Dendritic cell treated with granulocyte-macrophage colony-stimulating factor and Interleukin-4, amounts not matched to agents 40 ng/mL and 50 ng/mL, for 4 days (primary cell): Measurements from ENCODE around the gene BPIFB1.

Experiments
- H3K27ac Mint-ChIP-seq: one replicate; pipeline ENCODE4 v1.8.0; 2022; ENCODE audit warnings: mild to moderate bottlenecking, mixed read lengths
- H3K27me3 Mint-ChIP-seq: one replicate; pipeline ENCODE4 v1.8.0; 2022; ENCODE audit warnings: mild to moderate bottlenecking, mixed read lengths
- H3K36me3 Mint-ChIP-seq: one replicate; pipeline ENCODE4 v1.8.0; 2022; ENCODE audit warnings: low read depth, mixed read lengths
- H3K4me1 Mint-ChIP-seq: one replicate; pipeline ENCODE4 v1.8.0; 2022; ENCODE audit warnings: low read depth, mixed read lengths
- H3K4me3 Mint-ChIP-seq: one replicate; pipeline ENCODE4 v1.8.0; 2022; ENCODE audit warnings: mild to moderate bottlenecking, moderate library complexity, mixed read lengths
- H3K9me3 Mint-ChIP-seq: one replicate; pipeline ENCODE4 v1.8.0; 2022; ENCODE audit warnings: mixed read lengths
- intact Hi-C: fragments of 100-400 bp; cut with micrococcal nuclease; formaldehyde crosslinking; loops from one replicate; pipeline ENCODE4 v1.15.0; 2022

BPIFB1 gene

DNA sequence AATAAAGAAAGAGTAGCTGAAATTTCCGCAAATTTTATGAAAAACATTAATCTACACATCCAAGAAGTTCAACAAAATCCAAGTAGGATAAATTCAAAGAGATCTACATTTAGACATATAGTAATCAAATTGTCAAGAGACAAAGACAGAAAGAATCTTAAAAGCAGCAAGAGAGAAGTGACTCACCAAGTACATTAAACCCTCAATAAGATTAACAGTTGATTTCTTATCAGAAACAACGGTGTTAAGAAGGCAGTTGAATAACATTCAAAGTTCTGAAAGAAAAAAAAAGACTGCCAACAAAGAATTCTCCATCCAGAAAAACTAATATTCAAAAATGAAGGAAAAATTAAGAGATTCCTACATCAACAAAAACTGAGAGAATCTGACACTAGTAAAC, 28.0 kb upstream of the BPIFB1 start:
- Mint-ChIP-seq H3K27ac (peak overlapping the region; percentile 70), H3K36me3 (no peaks in the 10 kb centered on the region), H3K27me3 (no peaks in the 10 kb centered on the region), H3K9me3 (no peaks in the 10 kb centered on the region), H3K4me3 (peak overlapping the region; percentile 13), H3K4me1 (peaks cover 10% of the 10 kb centered on the region)
- intact Hi-C loops = no loop called here

DNA sequence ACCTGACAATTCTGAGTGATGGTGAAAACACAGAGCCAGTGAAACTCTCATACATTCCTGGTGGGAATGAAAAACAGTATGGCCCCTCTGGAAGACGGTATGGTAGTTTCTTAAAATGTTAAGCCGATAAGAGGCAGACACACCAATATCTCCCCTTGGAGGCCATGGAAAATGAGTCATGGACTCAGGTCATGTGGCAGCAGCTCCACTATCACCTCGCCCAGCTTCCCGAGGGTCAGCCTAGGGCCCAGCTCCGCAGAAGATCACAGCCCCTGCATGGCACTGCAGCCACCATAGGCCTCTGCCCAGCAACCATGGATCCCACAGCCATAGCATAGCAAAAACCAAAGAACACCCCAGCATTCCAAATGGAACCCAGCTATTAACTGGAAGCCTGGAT, 25.8 kb upstream of the BPIFB1 start:
- Mint-ChIP-seq H3K27me3 (no peaks in the 10 kb centered on the region), H3K36me3 (no peaks in the 10 kb centered on the region), H3K27ac (no peak overlapping the region), H3K4me1 (peaks cover 27% of the 10 kb centered on the region), H3K9me3 (no peaks in the 10 kb centered on the region), H3K4me3 (no peak overlapping the region)
- intact Hi-C loops = no loop called here

DNA sequence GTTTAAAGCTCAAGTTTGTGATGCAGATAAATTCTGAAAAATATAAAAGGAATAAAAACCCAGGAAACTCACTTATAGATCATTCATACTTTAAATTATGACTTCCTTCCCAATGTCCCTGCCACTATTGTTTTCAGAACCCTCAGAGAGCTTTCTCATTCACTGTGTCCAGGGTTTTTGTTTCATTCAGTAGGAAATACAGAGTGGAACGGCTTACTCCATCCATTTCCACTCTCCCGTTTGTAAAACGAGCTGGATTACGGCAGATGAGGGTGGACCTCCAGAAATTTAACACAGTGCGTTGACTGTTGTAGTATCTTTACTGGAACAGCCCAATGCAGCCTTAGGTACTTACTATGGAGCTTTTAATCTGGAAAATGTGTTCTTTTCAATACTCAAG, 23.6 kb upstream of the BPIFB1 start:
- H3K27ac Mint-ChIP-seq = no peak overlapping the region
- no peaks in the 10 kb centered on the region for H3K36me3 Mint-ChIP-seq
- H3K27me3 Mint-ChIP-seq = no peaks in the 10 kb centered on the region
- intact Hi-C loops = no loop called here
- peaks cover 37% of the 10 kb centered on the region for H3K4me1 Mint-ChIP-seq
- no peaks in the 10 kb centered on the region for H3K9me3 Mint-ChIP-seq
- H3K4me3 Mint-ChIP-seq = no peak overlapping the region

DNA sequence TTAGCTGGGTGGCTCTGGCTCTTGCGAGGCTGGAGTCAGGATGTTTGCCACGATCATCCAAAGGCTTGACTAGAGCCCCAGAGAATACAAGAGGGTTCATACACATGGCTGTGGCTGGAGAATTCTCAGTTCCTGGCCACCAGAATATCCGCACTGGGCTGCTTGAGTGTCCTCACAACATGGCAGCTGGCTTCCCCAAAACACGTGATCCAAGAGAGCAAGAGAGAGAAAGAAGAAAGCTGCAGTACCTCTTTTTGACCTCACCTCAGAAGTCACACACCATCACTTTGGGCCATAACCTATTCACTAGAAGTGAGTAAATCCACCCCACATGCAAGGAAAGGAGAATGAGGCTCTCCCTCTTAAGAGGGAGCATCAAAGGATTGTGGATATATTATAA, 21.5 kb upstream of the BPIFB1 start:
- Mint-ChIP-seq H3K27me3 (no peaks in the 10 kb centered on the region), H3K27ac (peak overlapping the region; percentile 54), H3K4me3 (no peak overlapping the region), H3K9me3 (no peaks in the 10 kb centered on the region), H3K36me3 (no peaks in the 10 kb centered on the region), H3K4me1 (peaks cover 29% of the 10 kb centered on the region)
- intact Hi-C loops = no loop called here

DNA sequence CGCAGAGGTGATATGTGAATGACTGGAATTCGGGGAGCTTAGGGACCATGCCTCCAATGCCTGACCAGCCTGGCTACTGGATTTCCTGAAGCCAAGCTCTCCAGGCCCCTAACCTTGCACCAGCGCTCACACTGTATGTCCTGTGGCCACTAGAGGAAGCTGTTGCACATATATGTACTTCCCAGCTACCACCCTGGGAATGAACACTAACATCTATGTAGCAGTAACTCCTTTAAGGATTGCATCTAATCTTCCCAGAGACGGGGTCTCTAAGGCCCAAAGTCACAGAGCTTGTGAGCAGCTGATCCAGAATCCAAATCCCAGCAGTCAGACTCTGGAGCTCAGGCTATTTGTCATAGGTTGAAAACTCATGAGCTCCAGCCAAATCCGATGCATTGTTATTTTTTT, 20.4 kb upstream of the BPIFB1 start:
- no peaks in the 10 kb centered on the region for H3K36me3 Mint-ChIP-seq
- intact Hi-C loops = no loop called here
- H3K4me1 Mint-ChIP-seq = peaks cover 34% of the 10 kb centered on the region
- peak overlapping the region; percentile 54 for H3K27ac Mint-ChIP-seq
- H3K27me3 Mint-ChIP-seq = no peaks in the 10 kb centered on the region
- H3K4me3 Mint-ChIP-seq = no peak overlapping the region
- H3K9me3 Mint-ChIP-seq = no peaks in the 10 kb centered on the region

DNA sequence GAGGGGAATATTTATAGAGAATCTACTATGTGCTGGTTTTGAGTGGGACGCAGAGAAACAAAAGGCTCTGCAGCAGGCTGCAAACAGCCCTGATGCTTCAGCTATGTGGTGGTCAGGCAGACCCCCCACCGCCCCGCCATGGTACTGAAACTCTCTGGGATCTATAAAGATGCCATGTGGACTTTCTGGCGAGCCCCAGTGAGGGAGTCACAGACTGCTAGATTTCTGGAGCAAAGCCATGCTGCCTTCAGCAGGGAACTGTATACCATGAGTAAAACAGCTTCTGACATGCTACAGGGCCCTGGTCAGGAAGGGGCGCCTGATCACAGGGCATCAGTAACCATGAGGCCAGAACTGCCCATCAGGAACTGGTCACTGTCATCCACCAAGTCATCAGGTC, 19.2 kb upstream of the BPIFB1 start:
- H3K27me3 Mint-ChIP-seq = no peaks in the 10 kb centered on the region
- intact Hi-C loops = no loop called here
- no peaks in the 10 kb centered on the region for H3K9me3 Mint-ChIP-seq
- no peaks in the 10 kb centered on the region for H3K36me3 Mint-ChIP-seq
- peaks cover 44% of the 10 kb centered on the region for H3K4me1 Mint-ChIP-seq
- H3K4me3 Mint-ChIP-seq = no peak overlapping the region
- no peak overlapping the region for H3K27ac Mint-ChIP-seq

DNA sequence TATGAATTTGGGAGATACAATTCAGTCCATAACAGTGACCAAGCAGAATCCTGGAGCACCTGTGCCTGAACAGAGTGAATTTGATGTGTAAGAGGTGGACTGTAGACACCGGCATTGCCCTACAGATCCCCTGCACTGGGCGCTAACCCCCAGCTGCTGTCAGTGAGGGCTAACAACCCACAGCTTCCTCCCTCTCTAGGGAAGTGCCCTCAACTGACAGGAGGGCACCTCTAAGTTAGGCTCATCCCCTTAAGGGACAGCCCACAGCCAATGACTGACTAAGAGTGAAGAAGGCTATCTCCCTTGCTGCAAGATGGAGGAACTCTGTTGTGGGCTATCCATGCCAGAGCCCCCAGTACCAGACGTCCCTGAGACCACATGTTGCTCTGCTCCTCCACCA, 15.3 kb upstream of the BPIFB1 start:
- H3K4me1 Mint-ChIP-seq = peaks cover 35% of the 10 kb centered on the region
- intact Hi-C loops = no loop called here
- no peak overlapping the region for H3K27ac Mint-ChIP-seq
- no peak overlapping the region for H3K4me3 Mint-ChIP-seq
- no peaks in the 10 kb centered on the region for H3K9me3 Mint-ChIP-seq
- no peaks in the 10 kb centered on the region for H3K27me3 Mint-ChIP-seq
- H3K36me3 Mint-ChIP-seq = no peaks in the 10 kb centered on the region

DNA sequence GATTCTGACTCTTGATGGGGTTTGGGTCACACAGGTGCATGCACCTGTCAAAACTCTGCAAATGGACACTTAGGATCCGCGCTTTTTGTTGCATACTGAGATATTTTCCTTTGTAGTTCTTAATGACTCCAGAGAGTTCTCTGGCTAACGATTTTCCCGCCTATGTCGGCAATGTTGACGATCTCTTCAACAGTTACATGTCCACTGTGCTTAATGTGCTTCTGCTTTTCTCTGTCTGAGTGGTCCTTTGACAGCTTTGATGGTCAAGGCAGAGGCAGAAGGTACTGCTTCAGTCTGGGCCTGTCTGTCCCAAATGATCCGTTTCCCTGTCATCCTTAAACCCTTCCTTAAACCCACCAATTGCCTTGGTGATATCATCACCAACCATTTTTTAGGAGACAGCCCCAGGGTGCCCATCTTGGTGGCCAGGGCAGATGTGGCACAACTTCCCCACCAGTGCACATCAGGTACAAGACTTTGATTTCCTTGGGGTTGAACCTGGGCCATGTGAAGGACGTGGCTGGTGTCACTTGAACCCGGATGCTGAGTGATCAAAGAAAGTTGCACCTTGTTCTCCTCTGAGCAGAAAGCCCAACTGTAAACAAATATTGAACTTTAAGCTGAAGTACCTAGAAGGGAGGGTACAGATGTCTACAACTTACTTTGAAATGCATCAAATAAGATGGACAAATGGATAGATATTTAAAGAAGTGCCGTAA, 10.7 kb upstream of the BPIFB1 start:
- intact Hi-C loops = no loop called here
- Mint-ChIP-seq H3K36me3 (no peaks in the 10 kb centered on the region), H3K27me3 (peaks cover 1% of the 10 kb centered on the region), H3K9me3 (no peaks in the 10 kb centered on the region), H3K27ac (no peak overlapping the region), H3K4me3 (no peak overlapping the region), H3K4me1 (peaks cover 23% of the 10 kb centered on the region)

DNA sequence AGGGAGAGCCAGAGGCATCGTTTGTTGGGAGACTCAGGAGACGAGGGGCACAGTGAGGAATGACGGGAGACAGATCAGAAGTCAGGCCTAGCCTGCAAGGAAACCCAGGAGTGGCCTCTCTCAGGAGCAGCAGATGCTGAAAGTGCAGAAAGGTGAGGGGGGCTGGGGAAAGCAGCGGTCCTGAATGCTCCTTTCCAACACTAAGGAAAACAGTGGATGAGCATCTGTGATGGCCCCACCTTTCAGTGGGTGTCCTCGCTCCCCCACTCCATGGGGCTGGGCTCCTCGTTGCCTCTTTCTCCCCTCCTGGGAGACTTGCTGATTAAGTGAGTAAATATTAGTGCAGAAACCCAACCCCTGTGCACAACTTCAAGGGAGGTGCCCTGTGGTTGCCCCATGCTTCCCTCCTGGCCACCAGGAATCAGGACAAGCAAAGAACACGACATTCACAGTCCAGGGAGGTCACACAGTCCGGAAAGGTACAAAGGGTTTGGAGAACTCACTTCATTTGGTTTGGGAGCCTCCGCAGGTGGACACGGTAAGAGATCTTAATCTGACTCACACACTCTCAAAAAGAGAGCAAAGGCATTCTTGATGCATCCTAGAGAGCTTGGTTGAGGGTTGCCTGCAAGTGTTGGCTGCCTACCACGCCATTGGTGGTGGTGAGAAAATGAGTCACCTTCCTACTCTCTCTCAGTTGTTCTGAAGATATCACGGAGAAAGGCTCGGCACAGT, 9.7 kb upstream of the BPIFB1 start:
- H3K9me3 Mint-ChIP-seq = no peaks in the 10 kb centered on the region
- no peaks in the 10 kb centered on the region for H3K36me3 Mint-ChIP-seq
- H3K27ac Mint-ChIP-seq = no peak overlapping the region
- H3K4me3 Mint-ChIP-seq = no peak overlapping the region
- peaks cover 23% of the 10 kb centered on the region for H3K4me1 Mint-ChIP-seq
- H3K27me3 Mint-ChIP-seq = peaks cover 4% of the 10 kb centered on the region
- intact Hi-C loops = no loop called here

DNA sequence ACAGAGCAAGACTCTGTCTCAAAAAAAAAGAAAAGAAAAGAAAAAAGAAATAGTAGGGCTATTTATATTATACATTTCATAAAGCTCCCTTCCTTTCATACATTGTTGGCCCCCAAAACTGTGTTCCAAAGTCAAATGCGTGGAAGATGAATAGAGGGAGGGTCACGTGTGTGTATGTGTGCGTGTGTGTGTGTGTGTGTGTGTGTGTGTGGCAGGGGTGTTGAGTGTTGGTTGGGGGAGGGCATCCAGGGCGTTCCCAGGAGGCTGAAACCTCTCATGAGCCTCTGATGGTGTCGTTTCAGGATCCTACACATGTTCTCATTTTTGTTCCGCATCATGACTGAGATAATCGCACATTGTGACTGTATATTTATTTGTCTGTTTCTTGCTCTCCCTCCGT, 7.8 kb upstream of the BPIFB1 start:
- no peak overlapping the region for H3K27ac Mint-ChIP-seq
- no peak overlapping the region for H3K4me3 Mint-ChIP-seq
- H3K9me3 Mint-ChIP-seq = no peaks in the 10 kb centered on the region
- no peaks in the 10 kb centered on the region for H3K36me3 Mint-ChIP-seq
- intact Hi-C loops = no loop called here
- peaks cover 4% of the 10 kb centered on the region for H3K27me3 Mint-ChIP-seq
- peaks cover 9% of the 10 kb centered on the region for H3K4me1 Mint-ChIP-seq

DNA sequence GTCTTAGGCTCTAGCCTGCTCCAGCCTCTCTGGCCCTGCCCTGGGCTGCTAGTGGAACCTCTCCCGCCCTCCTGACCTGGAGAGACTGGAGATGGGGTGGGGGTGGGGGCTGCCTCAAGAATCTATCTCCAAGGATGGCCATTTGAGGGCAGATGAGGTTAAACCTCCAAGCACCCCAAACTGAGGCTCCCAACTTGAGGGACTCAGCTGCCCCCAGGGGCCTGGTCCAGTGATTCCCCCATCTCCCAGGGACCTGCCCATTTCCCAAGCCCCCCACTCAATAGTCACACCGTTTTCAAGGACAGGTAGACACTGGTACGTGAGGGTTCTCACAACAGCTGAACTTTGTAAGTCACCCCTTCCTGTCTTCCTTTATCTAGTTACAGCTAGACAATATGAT, 7.1 kb upstream of the BPIFB1 start:
- H3K27ac Mint-ChIP-seq = no peak overlapping the region
- no peak overlapping the region for H3K4me3 Mint-ChIP-seq
- no peaks in the 10 kb centered on the region for H3K36me3 Mint-ChIP-seq
- intact Hi-C loops = no loop called here
- H3K27me3 Mint-ChIP-seq = peaks cover 4% of the 10 kb centered on the region
- peaks cover 9% of the 10 kb centered on the region for H3K4me1 Mint-ChIP-seq
- no peaks in the 10 kb centered on the region for H3K9me3 Mint-ChIP-seq

DNA sequence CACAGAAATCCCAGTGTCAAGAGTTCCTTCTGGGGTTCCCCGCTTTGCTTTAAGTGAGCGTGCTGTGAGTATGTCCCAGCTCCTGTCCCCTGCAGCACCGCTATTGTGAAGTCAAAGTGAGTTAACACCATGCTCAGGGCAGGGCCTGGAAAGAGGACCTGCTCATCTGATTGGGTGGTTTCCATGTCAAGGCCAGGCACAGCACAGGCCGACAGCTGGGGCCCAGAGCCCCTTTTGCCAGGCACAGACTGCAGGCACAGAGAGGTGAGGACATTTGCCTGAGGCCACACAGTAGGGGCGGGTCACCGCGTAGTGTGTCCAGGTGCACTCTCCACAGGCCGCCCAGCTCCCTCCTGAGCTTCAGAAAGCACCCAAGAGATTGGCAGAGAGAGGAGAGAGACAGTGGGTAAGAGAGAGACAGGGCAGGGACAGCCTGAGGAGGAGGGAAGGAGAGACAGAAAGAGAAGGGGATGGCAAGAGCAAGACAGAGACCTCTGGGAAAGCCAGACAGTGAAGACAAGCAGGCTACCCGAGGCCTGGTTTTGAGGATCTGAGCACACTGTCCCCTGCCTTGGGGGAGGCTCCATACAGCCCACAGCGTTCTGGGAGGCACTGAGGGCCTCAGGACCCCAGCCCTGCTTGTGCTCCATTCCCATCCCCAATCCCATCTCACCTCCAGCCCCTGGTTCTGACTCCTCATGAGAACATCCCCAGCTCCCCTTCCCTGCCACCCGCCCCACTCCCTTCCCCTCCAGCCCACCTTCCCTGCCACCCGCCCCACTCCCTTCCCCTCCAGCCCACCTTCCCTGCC, 6.5 kb upstream of the BPIFB1 start:
- H3K27me3 Mint-ChIP-seq = peaks cover 4% of the 10 kb centered on the region
- H3K36me3 Mint-ChIP-seq = no peaks in the 10 kb centered on the region
- H3K9me3 Mint-ChIP-seq = no peaks in the 10 kb centered on the region
- no peak overlapping the region for H3K27ac Mint-ChIP-seq
- H3K4me3 Mint-ChIP-seq = no peak overlapping the region
- intact Hi-C loops = no loop called here
- peaks cover 9% of the 10 kb centered on the region for H3K4me1 Mint-ChIP-seq

DNA sequence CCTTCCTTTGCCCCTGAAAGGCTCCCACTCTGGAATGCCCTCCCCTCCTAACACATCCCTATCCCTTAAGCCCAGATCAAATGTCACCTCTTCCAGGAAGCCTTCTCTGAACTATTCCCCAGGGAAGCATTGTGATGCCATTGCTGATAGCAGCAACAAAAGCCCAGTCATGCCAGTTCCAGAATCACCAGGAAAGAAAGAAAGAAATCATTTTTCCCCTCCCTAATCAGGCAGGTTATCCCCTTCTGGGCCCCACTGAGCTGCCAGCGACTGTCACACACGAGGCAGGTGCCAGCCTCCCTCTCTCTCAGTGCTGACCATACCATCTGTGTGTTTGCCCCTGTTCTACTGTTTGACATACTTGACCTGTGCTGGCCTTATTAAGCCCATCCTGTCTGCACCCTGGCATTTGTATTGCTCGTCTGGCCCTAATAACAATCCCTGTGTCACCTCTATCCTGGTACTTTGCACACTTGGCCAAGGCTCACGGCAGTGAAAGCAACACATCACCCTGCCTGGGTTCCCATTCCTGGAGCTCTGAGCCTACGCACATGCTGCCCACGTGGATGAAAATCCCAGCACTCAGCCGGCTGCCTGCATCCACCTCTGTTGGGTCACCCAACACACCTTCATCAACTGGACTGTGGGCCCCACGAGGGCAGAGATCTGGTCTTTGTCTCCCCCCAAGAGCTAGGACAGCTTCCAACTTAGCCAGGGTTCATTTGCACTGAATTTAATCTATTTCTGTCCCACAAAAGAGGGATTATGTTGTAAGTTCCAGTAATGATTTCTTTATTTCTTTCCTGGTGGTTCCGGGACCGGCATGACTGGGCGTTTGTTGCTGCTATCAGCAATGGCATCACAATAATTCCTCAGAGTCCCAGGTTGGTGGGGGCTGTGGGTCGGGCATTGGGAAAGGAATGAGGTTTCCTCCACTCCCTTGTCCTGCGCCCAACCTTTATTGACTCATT, 5.3 kb upstream of the BPIFB1 start:
- Mint-ChIP-seq H3K4me1 (peaks cover 9% of the 10 kb centered on the region), H3K27me3 (peaks cover 4% of the 10 kb centered on the region), H3K36me3 (no peaks in the 10 kb centered on the region), H3K4me3 (no peak overlapping the region), H3K27ac (no peak overlapping the region), H3K9me3 (no peaks in the 10 kb centered on the region)
- intact Hi-C loops = no loop called here
